Mucosa of descending colon (tissue), 3 donors: ENCODE results near the gene THBD. TPM values are rescaled to one million over a fixed set of nuclear protein-coding genes. Genes with fewer than 3 reads are reported as not detected.

Source experiments
- ATAC-seq: fragments of 200-7000 bp; cut with Tn5 transposase; one replicate; pipeline ENCODE4 v1.9.1; 2020; ENCODE audit warnings: mild to moderate bottlenecking, moderate library complexity
- DNase-seq, 3 donors: peaks; one replicate each; pipeline ENCODE4 v3.0.0-alpha.2; 2020
- H3K36me3 ChIP-seq: fragments of 200-600 bp; one replicate; pipeline ENCODE4 v1.8.0; 2021; ENCODE audit warnings: low read depth, mild to moderate bottlenecking
- H3K4me1 ChIP-seq: fragments of 200-600 bp; one replicate; pipeline ENCODE4 v1.8.0; 2021; ENCODE audit warnings: low read depth, mild to moderate bottlenecking
- H3K4me3 ChIP-seq: fragments of 200-600 bp; one replicate; pipeline ENCODE4 v1.8.0; 2021; ENCODE audit warnings: mild to moderate bottlenecking
- H3K9me3 ChIP-seq: fragments of 200-600 bp; one replicate; pipeline ENCODE4 v1.8.0; 2021; ENCODE audit warnings: mild to moderate bottlenecking
- intact Hi-C, 2 donors: fragments of 100-400 bp; cut with DNase I in 1 of 2; cut with micrococcal nuclease in 1 of 2; formaldehyde crosslinking; loops; one replicate each; pipeline versions ENCODE4 v1.11.0 to v1.11.1; 2022; cut with DNase I, micrococcal nuclease
- total RNA-seq, 3 donors: library from RNA; stranded (reverse); fragmentation: NEBNext Ultra II Directional in 2 of 3; extraction: Animal tissue kit (Norgen Biotek cat#: 25700) in 2 of 3; gene quantifications; one replicate each; pipeline versions ENCODE4 v1.2.1 to v1.2.4, GENCODE V29; 2021 to 2023
- TF ChIP-seq, protein P1 (sequence below): fragments of 200-600 bp; IDR thresholded peaks from one replicate; pipeline ENCODE4 v1.8.0; 2022; ENCODE audit warnings: antibody characterized with exemption, mild to moderate bottlenecking
- donor health status: DM: no; HTN: no; CAD: no; lungs with moderate emphysema.
- donor health status: DM: no; HTN: no; CAD: no.
- donor health status: DM: no; HTN: yes; CAD: no.

The THBD gene
- total RNA-seq, 3 donors from 2014 or later = 1.8 to 8.8 (median 5.9) TPM

DNA sequence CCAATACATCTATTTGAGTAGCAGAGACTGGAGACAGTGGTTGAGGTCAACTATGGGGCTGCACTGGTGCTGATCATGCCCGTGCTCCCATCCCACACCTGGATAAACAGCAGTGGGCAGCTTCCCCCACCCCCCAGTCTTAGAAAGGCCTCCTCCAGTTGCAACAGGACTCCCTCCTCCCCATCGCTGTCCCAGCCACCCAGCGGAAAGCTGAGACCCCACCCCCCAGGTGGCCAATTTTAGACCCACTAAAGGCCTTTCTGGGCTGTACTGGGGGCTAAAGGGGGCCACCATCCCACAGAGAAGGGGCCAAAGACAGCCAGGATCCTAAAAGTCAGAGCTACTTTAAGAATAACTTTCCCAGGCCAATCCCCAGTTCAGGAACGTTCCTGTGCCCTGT, 15.6 kb downstream of the THBD start:
- no peak for DNase-seq
- no peaks in the 10 kb centered on the region for H3K9me3 ChIP-seq
- no peaks in the 10 kb centered on the region for H3K36me3 ChIP-seq
- H3K4me3 ChIP-seq = no peak overlapping the region
- TF ChIP-seq, protein P1, sequence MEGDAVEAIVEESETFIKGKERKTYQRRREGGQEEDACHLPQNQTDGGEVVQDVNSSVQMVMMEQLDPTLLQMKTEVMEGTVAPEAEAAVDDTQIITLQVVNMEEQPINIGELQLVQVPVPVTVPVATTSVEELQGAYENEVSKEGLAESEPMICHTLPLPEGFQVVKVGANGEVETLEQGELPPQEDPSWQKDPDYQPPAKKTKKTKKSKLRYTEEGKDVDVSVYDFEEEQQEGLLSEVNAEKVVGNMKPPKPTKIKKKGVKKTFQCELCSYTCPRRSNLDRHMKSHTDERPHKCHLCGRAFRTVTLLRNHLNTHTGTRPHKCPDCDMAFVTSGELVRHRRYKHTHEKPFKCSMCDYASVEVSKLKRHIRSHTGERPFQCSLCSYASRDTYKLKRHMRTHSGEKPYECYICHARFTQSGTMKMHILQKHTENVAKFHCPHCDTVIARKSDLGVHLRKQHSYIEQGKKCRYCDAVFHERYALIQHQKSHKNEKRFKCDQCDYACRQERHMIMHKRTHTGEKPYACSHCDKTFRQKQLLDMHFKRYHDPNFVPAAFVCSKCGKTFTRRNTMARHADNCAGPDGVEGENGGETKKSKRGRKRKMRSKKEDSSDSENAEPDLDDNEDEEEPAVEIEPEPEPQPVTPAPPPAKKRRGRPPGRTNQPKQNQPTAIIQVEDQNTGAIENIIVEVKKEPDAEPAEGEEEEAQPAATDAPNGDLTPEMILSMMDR = no peak
- intact Hi-C loops = no loop called here
- H3K4me1 ChIP-seq = no peaks in the 10 kb centered on the region
- ATAC-seq = no peak

DNA sequence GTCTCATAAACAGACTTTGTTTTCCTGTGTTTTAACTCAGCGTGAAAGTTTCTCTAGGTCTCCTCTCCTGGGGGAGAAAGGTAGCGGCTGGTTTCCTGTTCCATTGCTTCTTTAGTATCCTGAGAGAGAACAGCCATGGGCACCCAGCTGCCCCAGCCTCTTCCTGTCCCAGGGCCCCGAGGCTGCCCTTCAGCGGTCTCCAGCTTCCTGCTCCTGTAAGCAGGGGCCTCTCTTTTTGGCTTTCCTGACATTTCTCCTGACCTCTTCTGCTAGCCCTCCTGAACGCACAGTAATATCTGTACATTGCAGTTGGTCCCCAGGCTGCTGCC, 16.8 kb downstream of the THBD start:
- Histone ChIP-seq H3K9me3 (no peaks in the 10 kb centered on the region), H3K4me1 (no peaks in the 10 kb centered on the region), H3K4me3 (no peak overlapping the region), H3K36me3 (no peaks in the 10 kb centered on the region)
- no peak for DNase-seq
- intact Hi-C loops = no loop called here
- TF ChIP-seq, protein P1 = no peak
- ATAC-seq = no peak

DNA sequence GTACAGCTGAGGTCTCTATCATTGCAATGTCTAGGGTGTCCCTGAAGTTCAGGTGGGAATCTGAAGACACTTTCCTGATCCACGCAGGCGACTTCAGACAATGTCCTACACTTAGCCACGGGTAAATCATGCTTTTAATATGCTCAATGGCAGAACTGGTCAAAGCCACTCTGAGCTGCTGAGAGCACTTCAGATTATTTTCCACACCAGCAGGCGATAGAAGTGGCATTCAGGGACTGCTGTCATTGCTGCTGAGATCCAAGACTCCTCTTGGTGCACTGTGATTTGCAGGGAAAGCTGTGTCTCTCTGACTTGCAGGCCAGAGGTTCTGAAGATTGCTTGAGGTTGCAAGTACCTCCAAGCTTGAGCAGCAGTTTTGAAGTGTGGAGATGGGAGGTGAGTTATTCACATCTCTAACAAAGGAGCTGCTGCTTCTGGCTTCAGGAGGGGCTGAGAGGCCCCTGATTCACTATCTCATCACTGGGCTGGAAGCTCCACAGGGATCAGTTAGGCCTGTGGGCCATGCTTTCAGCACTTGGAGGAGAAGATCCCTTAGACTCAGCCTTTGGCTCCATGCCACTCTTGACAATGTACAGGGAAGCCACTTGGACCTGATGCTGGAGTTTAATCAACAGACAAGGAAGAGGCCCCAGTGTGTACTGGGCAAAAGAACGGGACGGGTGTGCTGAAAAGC, 17.3 kb downstream of the THBD start:
- TF ChIP-seq, protein P1 = no peak
- Histone ChIP-seq H3K36me3 (no peaks in the 10 kb centered on the region), H3K4me3 (no peak overlapping the region), H3K4me1 (no peaks in the 10 kb centered on the region), H3K9me3 (no peaks in the 10 kb centered on the region)
- DNase-seq (no peak), ATAC-seq (no peak)
- intact Hi-C loops = no loop called here

DNA sequence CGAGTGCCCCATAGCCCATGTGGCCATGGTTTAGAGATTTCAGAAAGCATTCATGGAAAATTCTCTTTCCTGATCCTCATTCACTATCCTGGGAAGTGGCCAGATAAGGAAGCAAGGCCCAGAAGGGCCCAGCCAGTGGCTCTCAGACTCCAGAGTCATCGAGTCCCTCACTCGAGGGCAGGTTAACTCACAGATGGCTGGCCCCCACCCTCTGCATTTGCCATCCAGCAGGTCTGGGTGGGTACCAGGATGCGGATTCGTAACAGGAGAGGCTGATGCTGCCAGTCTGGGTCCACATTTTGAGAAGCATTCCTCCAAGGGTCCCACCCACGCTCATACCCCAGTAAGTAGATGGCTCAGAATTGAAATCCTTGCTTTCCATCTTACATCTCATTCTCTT, 18.1 kb downstream of the THBD start:
- DNase-seq (no peak), ATAC-seq (no peak)
- Histone ChIP-seq H3K9me3 (no peaks in the 10 kb centered on the region), H3K4me3 (no peak overlapping the region), H3K4me1 (no peaks in the 10 kb centered on the region), H3K36me3 (no peaks in the 10 kb centered on the region)
- intact Hi-C loops = no loop called here
- TF ChIP-seq, protein P1 = no peak

GRCh38 chr20:23029324-23029723, 20.1 kb downstream of the THBD start:
- Histone ChIP-seq H3K4me3 (no peak overlapping the region), H3K9me3 (no peaks in the 10 kb centered on the region), H3K4me1 (no peaks in the 10 kb centered on the region), H3K36me3 (no peaks in the 10 kb centered on the region)
- TF ChIP-seq, protein P1 = no peak
- DNase-seq (no peak), ATAC-seq (no peak)
- intact Hi-C loops = no loop called here

GRCh38 chr20:23028392-23028791, 21.1 kb downstream of the THBD start:
- no peak for DNase-seq
- no peak for ATAC-seq
- intact Hi-C loops = no loop called here
- TF ChIP-seq, protein P1 = no peak
- H3K4me1 ChIP-seq = no peaks in the 10 kb centered on the region
- H3K4me3 ChIP-seq = no peak overlapping the region
- H3K9me3 ChIP-seq = no peaks in the 10 kb centered on the region
- H3K36me3 ChIP-seq = no peaks in the 10 kb centered on the region
